Stimulated activated CD4-positive, alpha-beta T cell treated with anti-CD3 and anti-CD28 coated beads, TNF-alpha, amount 100 ng/mL, for 24 hours (primary cell): ENCODE data around the gene PGBD5.

ENCODE experiments used
- DNase-seq, 3 experiments: peaks; one replicate each; pipeline ENCODE4 v3.0.0-alpha.2; 2020; ENCODE audit warnings: low read depth in 3 of 3

PGBD5 gene

GRCh38 chr1:230350208-230350921 is 75.8 kb downstream of the PGBD5 start:
- DNase-seq, result no peak

- DNase-seq, result no peak
Observed at GRCh38 chr1:230349020-230349393, 77.1 kb downstream of the PGBD5 start.

- no peak for DNase-seq
Observed at GRCh38 chr1:230348386-230349019, 77.6 kb downstream of the PGBD5 start.

GRCh38 chr1:230347896-230348295 is 78.2 kb downstream of the PGBD5 start:
- no peak for DNase-seq

GRCh38 chr1:230345139-230345885 is 80.8 kb downstream of the PGBD5 start:
- no peak for DNase-seq

- DNase-seq, result no peak
Observed at GRCh38 chr1:230342699-230343098, 83.4 kb downstream of the PGBD5 start.

GRCh38 chr1:230342019-230342418 is 84.1 kb downstream of the PGBD5 start:
- DNase-seq, result no peak

GRCh38 chr1:230341162-230341546 is 85.0 kb downstream of the PGBD5 start:
- DNase-seq, result no peak

GRCh38 chr1:230340526-230341161 is 85.5 kb downstream of the PGBD5 start:
- DNase-seq, result no peak

- no peak for DNase-seq
Observed at GRCh38 chr1:230339033-230339432, 87.1 kb downstream of the PGBD5 start.

- DNase-seq, result no peak
Observed at GRCh38 chr1:230337266-230337665, 88.9 kb downstream of the PGBD5 start.

GRCh38 chr1:230335861-230336522 is 90.1 kb downstream of the PGBD5 start:
- no peak for DNase-seq

GRCh38 chr1:230334447-230334837 is 91.7 kb downstream of the PGBD5 start:
- DNase-seq, result no peak

- DNase-seq, result no peak
Observed at GRCh38 chr1:230333590-230334446, 92.3 kb downstream of the PGBD5 start.

- DNase-seq, result no peak
Observed at GRCh38 chr1:230332575-230333066, 93.5 kb downstream of the PGBD5 start.

- DNase-seq, result no peak
Observed at GRCh38 chr1:230332061-230332460, 94.1 kb downstream of the PGBD5 start.

GRCh38 chr1:230330157-230330556 is 96.0 kb downstream of the PGBD5 start:
- no peak for DNase-seq

GRCh38 chr1:230328342-230329015 is 97.7 kb downstream of the PGBD5 start:
- no peak for DNase-seq

- DNase-seq, result peak in 1 of 3 experiments; percentile 36
Observed at GRCh38 chr1:230327892-230328284, 98.2 kb downstream of the PGBD5 start.
